IPS-20b (cell line): ENCODE results near the gene PEPD.

Experiments used
- H3K27ac ChIP-seq: one replicate; pipeline ENCODE4 v1.5.1; 2013; ENCODE audit warnings: low read length
- H3K27me3 ChIP-seq: 2 replicates; pipeline ENCODE4 v1.6.1; 2013; ENCODE audit warnings: mild to moderate bottlenecking, low read length, inconsistent platforms; ENCODE audit not compliant: insufficient read depth
- H3K36me3 ChIP-seq: 2 replicates; pipeline ENCODE4 v1.6.1; 2013; ENCODE audit warnings: low read depth, mild to moderate bottlenecking, inconsistent platforms, low read length, moderate library complexity; ENCODE audit not compliant: insufficient read depth
- H3K4me1 ChIP-seq: 2 replicates; pipeline ENCODE4 v1.6.1; 2013; ENCODE audit warnings: mild to moderate bottlenecking, control low read depth, inconsistent platforms, low read length, moderate library complexity; ENCODE audit not compliant: insufficient read depth
- H3K4me3 ChIP-seq: 2 replicates; pipeline ENCODE4 v1.5.1; 2013; ENCODE audit warnings: mild to moderate bottlenecking, low read length, inconsistent platforms
- H3K9ac ChIP-seq: 2 replicates; pipeline ENCODE4 v1.6.1; 2013; ENCODE audit warnings: low read depth, mild to moderate bottlenecking, inconsistent platforms, low read length, moderate library complexity
- H3K9me3 ChIP-seq: 2 replicates; pipeline ENCODE4 v1.6.1; 2013; ENCODE audit warnings: mild to moderate bottlenecking, low read depth, low read length, inconsistent platforms; ENCODE audit not compliant: insufficient read depth

Gene PEPD

GRCh38 chr19:33430674-33431277 is 90.8 kb downstream of the PEPD start:
- H3K27me3 ChIP-seq = no peaks in the 10 kb centered on the region
- no peak overlapping the region for H3K4me3 ChIP-seq
- no peaks in the 10 kb centered on the region for H3K4me1 ChIP-seq
- H3K27ac ChIP-seq = no peak overlapping the region
- H3K9me3 ChIP-seq = no peaks in the 10 kb centered on the region
- H3K36me3 ChIP-seq = no peaks in the 10 kb centered on the region
- H3K9ac ChIP-seq = no peak overlapping the region

- no peaks in the 10 kb centered on the region for H3K27me3 ChIP-seq
- no peak overlapping the region for H3K27ac ChIP-seq
- H3K9ac ChIP-seq = no peak overlapping the region
- H3K36me3 ChIP-seq = no peaks in the 10 kb centered on the region
- no peak overlapping the region for H3K4me3 ChIP-seq
- H3K9me3 ChIP-seq = no peaks in the 10 kb centered on the region
- no peaks in the 10 kb centered on the region for H3K4me1 ChIP-seq
These were observed 91.5 kb downstream of the PEPD start for GRCh38 chr19:33429891-33430673.

- Histone ChIP-seq H3K9ac (no peak overlapping the region), H3K36me3 (no peaks in the 10 kb centered on the region), H3K9me3 (no peaks in the 10 kb centered on the region), H3K4me3 (no peak overlapping the region), H3K27ac (no peak overlapping the region), H3K27me3 (no peaks in the 10 kb centered on the region), H3K4me1 (no peaks in the 10 kb centered on the region)
These were observed 92.9 kb downstream of the PEPD start for GRCh38 chr19:33428627-33429125.

- H3K9me3 ChIP-seq = no peaks in the 10 kb centered on the region
- no peak overlapping the region for H3K9ac ChIP-seq
- no peaks in the 10 kb centered on the region for H3K27me3 ChIP-seq
- H3K36me3 ChIP-seq = no peaks in the 10 kb centered on the region
- no peak overlapping the region for H3K27ac ChIP-seq
- no peaks in the 10 kb centered on the region for H3K4me1 ChIP-seq
- H3K4me3 ChIP-seq = no peak overlapping the region
These were observed 93.6 kb downstream of the PEPD start for GRCh38 chr19:33427801-33428626.

- Histone ChIP-seq H3K4me1 (no peaks in the 10 kb centered on the region), H3K27ac (no peak overlapping the region), H3K9ac (no peak overlapping the region), H3K9me3 (no peaks in the 10 kb centered on the region), H3K4me3 (no peak overlapping the region), H3K27me3 (no peaks in the 10 kb centered on the region), H3K36me3 (no peaks in the 10 kb centered on the region)
These were observed 94.8 kb downstream of the PEPD start for GRCh38 chr19:33426621-33427361.

GRCh38 chr19:33424181-33424580 is 97.4 kb downstream of the PEPD start:
- Histone ChIP-seq H3K4me1 (peaks cover 7% of the 10 kb centered on the region; the same call in 1 of the 2 replicates), H3K27ac (no peak overlapping the region), H3K9me3 (no peaks in the 10 kb centered on the region), H3K27me3 (no peaks in the 10 kb centered on the region), H3K4me3 (no peak overlapping the region), H3K9ac (no peak overlapping the region), H3K36me3 (no peaks in the 10 kb centered on the region)

- no peak overlapping the region for H3K4me3 ChIP-seq
- no peaks in the 10 kb centered on the region for H3K9me3 ChIP-seq
- no peaks in the 10 kb centered on the region for H3K27me3 ChIP-seq
- H3K4me1 ChIP-seq = peaks cover 13% of the 10 kb centered on the region; the same call in 1 of the 2 replicates
- no peak overlapping the region for H3K9ac ChIP-seq
- no peak overlapping the region for H3K27ac ChIP-seq
- H3K36me3 ChIP-seq = no peaks in the 10 kb centered on the region
These were observed 99.0 kb downstream of the PEPD start for GRCh38 chr19:33422369-33423180.

- H3K36me3 ChIP-seq = no peaks in the 10 kb centered on the region
- no peak overlapping the region for H3K9ac ChIP-seq
- H3K4me3 ChIP-seq = no peak overlapping the region
These were observed 100.2 kb downstream of the PEPD start for GRCh38 chr19:33421368-33421767.

GRCh38 chr19:33420821-33421220 is 100.8 kb downstream of the PEPD start:
- H3K9me3 ChIP-seq = no peaks in the 10 kb centered on the region
- no peaks in the 10 kb centered on the region for H3K27me3 ChIP-seq
- H3K4me3 ChIP-seq = no peak overlapping the region
- no peaks in the 10 kb centered on the region for H3K36me3 ChIP-seq
- peaks cover 13% of the 10 kb centered on the region; the same call in 1 of the 2 replicates for H3K4me1 ChIP-seq
- H3K27ac ChIP-seq = no peak overlapping the region
- no peak overlapping the region for H3K9ac ChIP-seq

More at GRCh38 chr19:33421368-33421767, 100.2 kb downstream of the PEPD start:
- Histone ChIP-seq H3K4me1 (peaks cover 13% of the 10 kb centered on the region; the same call in 1 of the 2 replicates), H3K27me3 (no peaks in the 10 kb centered on the region), H3K9me3 (no peaks in the 10 kb centered on the region), H3K27ac (no peak overlapping the region)

GRCh38 chr19:33419788-33420130 is 101.8 kb downstream of the PEPD start:
- H3K4me1 ChIP-seq = peaks cover 13% of the 10 kb centered on the region; the same call in 1 of the 2 replicates
- H3K9me3 ChIP-seq = no peaks in the 10 kb centered on the region
- H3K9ac ChIP-seq = no peak overlapping the region
- no peaks in the 10 kb centered on the region for H3K27me3 ChIP-seq
- H3K4me3 ChIP-seq = no peak overlapping the region
- no peak overlapping the region for H3K27ac ChIP-seq
- H3K36me3 ChIP-seq = no peaks in the 10 kb centered on the region
